Ureter (tissue), 1 donor: Measurements from ENCODE around the gene MYO5A. TPM values are rescaled to one million over a fixed set of nuclear protein-coding genes. Genes with fewer than 3 reads are reported as not detected.
"Not testable (repeated sequence)": the region's sequence is repeated elsewhere in the genome, so short reads cannot be mapped to it uniquely, and the experiment has no call there.

ENCODE experiments used
- DNase-seq: peaks from one replicate; pipeline ENCODE4 v3.0.0-alpha.2; 2020; ENCODE audit warnings: low spot score
- total RNA-seq: library from RNA; stranded (reverse); gene quantifications from one replicate; pipeline ENCODE4 v1.2.4, GENCODE V29; 2023
- donor health status: DM: yes; HTN: yes; CAD: no.

Gene MYO5A
- total RNA-seq, result 25.3 TPM

- DNase-seq, result peak; percentile 72
These were observed at the start of gene MYO5A for GRCh38 chr15:52528564-52529340. TSS of gene MYO5A (minus strand) at chr15:52528880. CDS start at chr15:52528806, 74 bp downstream.

GRCh38 chr15:52576692-52577091 is 48.0 kb upstream of the MYO5A start:
- DNase-seq, result no peak

GRCh38 chr15:52575573-52575972 is 46.9 kb upstream of the MYO5A start:
- not testable (repeated sequence) for DNase-seq

GRCh38 chr15:52575072-52575471 is 46.4 kb upstream of the MYO5A start:
- no peak for DNase-seq

GRCh38 chr15:52574623-52575022 is 45.9 kb upstream of the MYO5A start:
- DNase-seq, result not testable (repeated sequence)

- peak; percentile 92 for DNase-seq
These were observed 40.2 kb upstream of the MYO5A start, which contains the start of gene ARPP19 for GRCh38 chr15:52568601-52569585. TSS of gene ARPP19 (minus strand) at chr15:52569030. CDS start at chr15:52568892, 138 bp downstream.

GRCh38 chr15:52567871-52568600 is 39.4 kb upstream of the MYO5A start:
- DNase-seq, result no peak

- no peak for DNase-seq
These were observed 38.2 kb upstream of the MYO5A start for GRCh38 chr15:52566889-52567288.

- not testable (repeated sequence) for DNase-seq
These were observed 37.0 kb upstream of the MYO5A start for GRCh38 chr15:52565417-52566358.

GRCh38 chr15:52563501-52564060 is 34.9 kb upstream of the MYO5A start:
- no peak for DNase-seq

GRCh38 chr15:52559575-52559974 is 30.9 kb upstream of the MYO5A start:
- DNase-seq, result no peak

- no peak for DNase-seq
These were observed 30.3 kb upstream of the MYO5A start for GRCh38 chr15:52559022-52559421.

GRCh38 chr15:52558196-52558595 is 29.5 kb upstream of the MYO5A start:
- no peak for DNase-seq

GRCh38 chr15:52557274-52557641 is 28.6 kb upstream of the MYO5A start:
- DNase-seq, result no peak

GRCh38 chr15:52556524-52557273 is 28.0 kb upstream of the MYO5A start:
- DNase-seq, result no peak

GRCh38 chr15:52552303-52552702 is 23.6 kb upstream of the MYO5A start:
- no peak for DNase-seq

- DNase-seq, result no peak
These were observed 23.1 kb upstream of the MYO5A start for GRCh38 chr15:52551762-52552161.

GRCh38 chr15:52551186-52551585 is 22.5 kb upstream of the MYO5A start:
- not testable (repeated sequence) for DNase-seq

- no peak for DNase-seq
These were observed 17.5 kb upstream of the MYO5A start for GRCh38 chr15:52546031-52546751.
